ENCODE results near the gene AQP12B.
"Not testable (repeated sequence)": the region's sequence is repeated elsewhere in the genome, so short reads cannot be mapped to it uniquely, and the experiment has no call there.

The AQP12B gene

DNA sequence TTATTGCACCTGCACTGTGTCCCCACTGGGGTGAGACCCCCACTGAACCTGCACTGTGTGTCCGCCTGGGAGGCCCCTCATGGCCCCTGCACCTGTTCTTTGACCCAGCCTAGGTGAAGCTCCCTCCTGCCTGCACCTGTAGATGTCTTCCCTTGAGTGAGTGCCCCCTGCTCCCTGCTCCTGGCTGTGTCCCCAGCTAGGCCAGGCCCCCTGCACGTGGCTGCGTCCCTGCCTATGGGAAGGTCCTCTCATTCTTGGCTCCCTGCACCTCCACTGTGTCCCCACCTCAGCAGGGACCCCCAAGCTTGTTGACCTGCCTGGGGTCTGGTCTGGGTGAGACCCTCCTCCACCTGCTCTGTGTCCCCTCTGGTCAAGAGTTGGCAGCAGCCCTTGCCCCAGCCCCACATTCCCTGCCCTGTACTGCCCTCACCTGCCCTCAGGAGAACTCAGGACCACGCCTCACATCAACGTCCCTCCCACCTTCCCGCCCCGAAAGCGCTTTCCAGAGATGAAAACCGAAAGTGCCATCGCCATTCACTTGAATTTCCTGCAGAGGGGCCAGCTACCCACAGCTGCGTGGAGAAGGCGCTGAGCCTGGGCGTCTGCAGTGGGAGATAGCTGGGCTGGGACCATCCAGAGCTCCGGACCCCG lies 769 bp upstream of the AQP12B start:
- not testable (repeated sequence) for DNase-seq

DNA sequence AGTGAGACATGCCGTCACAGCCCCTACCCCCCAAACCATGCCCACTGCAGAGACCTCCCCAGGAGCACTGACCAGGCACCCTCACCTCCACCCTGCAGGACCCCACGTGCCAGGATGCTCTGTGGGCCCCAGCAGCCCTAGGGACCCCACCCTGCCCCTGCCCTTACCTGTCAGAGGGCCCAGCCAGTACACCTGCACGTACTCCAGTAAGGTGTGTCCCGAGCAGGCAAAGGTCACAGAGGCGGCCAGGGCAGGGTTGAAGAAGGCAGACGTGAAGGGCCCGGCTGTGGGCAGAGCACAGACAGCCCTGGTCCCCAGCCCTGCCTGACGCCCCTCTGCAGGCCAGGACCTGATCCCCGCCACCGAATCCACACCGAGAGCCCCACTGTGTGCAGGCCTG lies 2.5 kb downstream of the AQP12B start:
- DNase-seq = not testable (repeated sequence)

DNA sequence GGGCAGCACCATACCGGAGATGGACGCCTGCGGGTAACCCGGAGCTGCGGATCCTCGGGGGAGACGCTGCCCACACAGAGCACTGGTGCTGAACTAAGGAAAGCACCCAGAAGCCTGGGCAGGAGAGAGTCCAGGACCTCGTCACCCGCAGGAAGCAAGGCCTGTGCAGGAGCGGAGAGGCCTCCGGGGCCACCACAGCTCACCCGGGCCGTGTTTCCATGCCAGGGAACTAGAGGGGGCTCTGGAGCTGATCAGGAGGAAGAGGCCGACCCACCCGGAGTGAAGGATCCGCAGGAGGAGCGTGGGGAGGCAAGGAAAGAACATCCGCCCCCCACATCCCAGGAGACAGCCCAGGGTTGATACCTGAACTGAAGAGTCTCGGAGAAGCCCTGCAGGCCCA lies 3.8 kb downstream of the AQP12B start:
- DNase-seq = not testable (repeated sequence)

DNA sequence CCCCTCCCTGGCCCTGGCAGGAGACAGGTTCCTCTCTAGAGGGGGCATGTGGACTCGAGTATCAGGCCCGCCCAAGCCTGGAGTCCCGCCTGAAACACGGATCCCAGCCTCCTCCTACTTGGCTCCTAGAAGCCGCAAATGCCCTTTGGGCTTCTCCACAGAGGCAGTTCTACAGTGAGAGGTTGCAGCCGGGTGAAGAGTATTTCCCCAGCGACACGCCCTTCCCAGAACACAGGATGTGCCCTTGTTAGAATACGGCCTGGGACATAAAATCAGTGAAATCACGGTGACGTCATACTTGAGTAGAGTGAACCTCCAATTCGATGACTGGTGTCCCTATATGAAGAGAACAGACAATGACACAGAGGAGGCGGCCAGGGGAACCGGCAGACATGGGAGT lies 4.6 kb downstream of the AQP12B start:
- not testable (repeated sequence) for DNase-seq

DNA sequence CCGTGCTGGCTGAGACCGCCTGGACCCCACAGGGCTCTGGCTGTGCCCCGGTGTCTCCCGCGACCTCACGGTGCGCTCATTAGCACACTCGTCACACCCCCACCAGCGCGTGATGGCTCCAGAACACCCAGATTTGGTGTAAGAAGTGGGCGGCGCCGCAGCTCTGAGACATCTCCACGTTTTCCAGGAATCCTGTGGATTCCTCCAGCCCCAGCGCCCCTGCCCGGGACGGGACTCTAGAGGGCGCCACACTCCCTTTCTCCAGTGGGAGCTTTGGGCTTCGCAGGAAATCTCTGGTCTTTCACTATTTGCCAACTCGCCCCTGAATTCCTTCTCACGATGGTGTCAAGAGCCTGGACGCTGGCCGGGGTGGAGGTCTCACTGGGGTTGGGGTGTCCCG lies 7.3 kb downstream of the AQP12B start:
- not testable (repeated sequence) for DNase-seq

DNA sequence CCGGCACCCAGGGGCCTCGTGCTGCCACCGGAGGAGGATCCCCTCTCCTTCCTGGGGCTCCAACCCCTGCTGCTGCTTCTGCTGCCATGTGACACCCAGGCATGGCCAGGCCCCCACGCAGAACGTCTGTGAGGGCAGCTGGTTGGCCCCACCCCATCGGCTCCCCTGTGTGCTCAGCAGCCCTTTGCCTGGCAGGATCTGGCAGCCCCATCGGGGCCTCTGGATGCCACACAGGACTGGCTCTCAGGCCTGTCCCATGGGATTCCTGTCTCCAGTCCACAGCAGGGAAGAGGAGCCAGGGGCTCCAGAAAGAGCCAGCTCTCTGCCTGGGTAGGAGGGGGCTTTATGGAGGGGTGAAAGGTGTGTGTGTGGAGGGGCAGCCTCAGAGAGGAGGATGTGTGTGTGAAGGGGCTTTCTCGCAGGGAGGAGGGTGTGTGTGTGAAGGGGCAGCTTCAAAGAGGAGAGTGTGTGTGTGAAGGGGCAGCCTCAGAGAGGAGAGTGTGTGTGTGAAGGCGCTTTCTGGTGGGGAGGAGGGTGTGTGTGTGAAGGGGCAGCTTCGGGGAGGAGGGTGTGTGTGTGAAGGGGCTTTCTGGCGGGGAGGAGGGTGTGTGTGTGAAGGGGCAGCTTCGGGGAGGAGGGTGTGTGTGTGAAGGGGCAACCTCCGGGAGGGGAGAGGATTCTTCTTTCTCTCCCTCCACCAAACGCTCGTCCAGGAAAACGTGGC lies 8.1 kb downstream of the AQP12B start:
- DNase-seq = not testable (repeated sequence)

DNA sequence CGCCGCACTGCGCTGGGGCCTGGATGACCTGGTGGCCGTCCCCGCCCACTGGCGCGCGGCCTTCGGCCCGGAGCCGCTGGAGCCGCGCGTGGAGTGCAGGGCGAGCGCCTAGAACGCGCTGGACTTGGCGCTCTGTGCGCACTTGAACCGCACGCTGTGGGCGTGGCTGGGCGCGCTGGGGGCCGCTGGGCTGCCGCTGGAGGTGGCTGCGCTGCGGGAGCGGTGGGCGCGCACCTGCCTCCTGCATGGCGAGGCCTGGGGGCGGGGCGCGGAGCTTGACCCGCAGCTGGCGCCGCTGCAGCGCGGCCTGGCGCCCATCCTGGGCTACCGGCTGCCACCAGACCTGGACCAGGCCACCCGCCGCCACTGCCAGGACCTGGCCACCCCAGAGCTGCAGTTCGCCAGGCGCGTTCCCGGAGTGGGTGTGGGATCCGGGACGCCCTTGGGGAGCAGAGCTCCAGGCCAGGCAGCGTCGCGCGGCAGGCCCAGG lies 9.9 kb downstream of the AQP12B start:
- no peak for DNase-seq

DNA sequence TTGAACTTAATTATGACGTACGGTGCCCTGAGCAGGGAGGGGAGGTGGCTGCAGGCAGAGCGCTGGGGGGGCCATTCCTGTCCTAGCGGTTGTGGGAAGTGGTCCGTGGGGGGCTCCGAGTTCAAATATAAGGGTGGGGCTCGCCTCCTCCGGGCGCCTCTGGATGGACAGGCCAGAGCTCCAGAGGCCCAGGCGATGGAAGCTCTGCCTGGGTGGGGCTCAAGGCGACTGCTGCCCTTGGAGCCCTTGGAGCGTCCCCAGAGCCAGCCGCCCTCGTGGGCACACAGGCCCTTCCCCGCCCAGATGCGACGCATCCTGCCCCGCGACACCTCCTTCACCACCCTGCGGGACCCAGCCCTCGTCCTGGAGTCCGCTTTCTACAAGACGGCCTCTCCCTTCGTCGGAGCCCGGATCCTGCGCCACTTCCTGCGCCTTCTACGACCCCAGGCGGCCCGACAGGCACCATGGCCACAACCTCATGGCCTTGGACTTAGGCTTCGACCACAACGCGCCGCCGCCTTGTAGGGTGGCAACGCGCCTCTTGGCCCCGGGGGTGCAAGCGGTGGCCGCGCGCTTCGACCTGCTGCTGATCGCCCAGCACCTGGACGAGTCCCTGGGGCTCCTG lies 10.5 kb downstream of the AQP12B start:
- no peak for DNase-seq

DNA sequence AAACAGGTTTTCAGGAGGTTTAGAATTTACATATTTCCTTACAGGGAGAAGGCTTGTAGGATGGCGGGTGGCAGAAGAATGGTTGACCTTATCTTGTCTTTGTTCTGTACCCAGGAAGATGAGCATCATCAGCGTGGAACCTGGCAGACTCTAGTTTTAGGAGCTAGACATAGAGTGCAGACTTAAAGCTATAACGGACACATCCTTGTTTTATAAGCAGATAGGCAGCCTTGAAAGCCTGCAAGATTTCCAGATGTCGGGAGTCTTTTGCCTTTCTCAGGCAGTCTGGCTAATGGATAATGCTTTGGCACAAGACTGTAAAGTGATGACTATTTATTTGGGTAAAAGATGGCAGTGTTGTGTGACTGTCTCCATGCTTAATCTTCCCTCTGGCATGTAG lies 11.7 kb downstream of the AQP12B start:
- DNase-seq = no peak

DNA sequence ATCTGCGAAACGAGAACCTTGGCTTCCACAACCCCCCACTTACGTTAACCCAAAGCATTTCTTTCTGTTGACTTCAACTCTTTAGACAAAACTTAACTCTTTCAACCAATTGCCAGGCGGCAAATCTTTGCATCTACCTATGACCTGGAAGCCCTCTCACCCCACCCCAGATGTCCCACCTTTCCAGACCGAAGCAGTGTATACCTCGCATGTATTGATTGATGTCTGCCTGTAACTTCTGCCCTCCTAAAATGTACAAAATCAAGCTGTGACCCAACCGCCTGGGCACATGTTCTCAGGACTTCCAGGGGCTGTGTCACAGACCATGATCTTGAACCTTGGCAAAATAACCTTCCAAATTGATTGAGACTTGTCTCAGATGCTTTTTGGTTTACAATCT lies 12.3 kb downstream of the AQP12B start:
- no peak for DNase-seq

DNA sequence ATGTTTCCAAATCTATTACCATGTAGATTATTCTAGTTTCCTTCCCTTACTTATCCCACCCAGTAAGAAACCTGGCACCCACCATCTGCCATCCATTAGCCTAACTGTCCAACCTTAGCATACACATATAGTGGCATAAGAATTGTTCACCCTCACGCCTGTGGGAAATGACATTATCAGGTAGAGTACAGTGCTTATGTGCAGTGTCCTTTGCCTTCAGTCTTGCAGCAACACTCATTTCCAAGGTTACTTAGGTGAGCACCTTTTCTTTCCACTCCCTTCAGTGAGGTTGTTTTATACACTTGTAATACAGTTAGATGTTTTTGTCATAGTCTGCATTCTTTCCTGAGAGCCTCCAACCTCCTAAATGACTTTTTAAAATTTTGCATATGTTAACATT lies 18.1 kb downstream of the AQP12B start:
- no peak for DNase-seq

DNA sequence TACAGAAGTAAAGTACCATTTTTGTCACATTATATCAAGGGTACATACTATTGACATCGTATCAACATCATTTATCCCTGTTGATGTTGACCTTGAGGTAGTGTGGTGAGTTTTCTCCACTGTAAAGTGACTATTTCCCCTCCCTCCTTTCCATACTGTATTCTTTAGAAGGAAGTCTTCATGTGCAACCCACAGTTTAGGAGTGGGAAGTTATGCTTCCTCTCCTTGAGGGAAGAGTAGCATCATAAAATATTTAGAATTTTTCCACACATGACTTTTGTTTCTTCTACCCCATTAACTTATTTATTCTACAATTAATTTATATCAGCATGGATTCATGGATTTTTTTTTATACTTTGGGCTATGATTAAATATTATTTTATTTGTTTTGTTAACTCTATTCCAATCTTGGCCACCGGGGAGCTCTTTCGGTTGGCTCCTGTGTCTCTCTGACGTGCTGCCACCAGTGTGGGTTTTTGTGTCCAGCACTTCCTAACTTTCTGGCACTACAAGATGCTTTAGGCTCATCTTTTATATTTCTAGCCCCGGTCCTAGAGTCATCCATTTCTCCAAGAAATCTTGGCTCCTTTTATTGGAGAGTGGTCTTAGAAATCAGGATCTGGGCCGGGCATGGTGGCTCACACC lies 19.0 kb downstream of the AQP12B start:
- DNase-seq = no peak

DNA sequence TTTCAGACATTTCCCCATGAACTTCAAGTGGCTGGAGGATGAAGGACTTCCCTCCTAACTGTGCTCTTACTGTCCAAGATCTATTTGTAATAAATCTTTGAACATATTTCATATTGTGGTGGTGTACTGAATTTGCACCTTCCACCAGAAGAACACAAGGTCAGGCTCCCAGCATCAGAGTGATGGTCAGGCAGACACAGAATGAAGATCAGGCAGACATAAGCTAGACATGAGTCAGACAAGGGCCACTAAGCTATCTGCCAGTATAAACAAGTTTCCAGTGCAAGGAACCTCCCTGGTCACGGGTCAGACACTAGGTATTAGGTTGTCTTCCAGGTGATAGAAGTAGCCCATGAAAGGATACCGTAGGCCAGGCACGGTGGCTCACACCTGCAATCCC lies 20.0 kb downstream of the AQP12B start:
- no peak for DNase-seq

DNA sequence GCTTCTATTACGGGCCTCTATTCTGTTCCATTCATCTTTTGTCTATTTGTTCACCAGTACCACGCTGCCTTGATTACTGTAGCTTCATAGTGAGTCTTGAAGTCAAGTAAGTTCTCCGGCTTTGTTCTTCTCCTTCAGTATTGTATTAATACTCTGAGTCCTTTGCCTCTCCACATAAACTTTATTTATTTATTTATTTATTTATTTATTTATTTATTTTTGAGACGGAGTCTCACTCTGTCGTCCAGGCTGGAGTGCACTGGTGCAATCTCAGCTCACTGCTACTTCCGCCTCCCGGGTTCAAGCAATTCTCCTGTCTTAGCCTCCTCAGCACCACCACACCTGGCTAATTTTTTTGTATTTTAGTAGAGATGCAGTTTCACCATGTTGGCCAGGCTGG lies 22.8 kb downstream of the AQP12B start:
- not testable (repeated sequence) for DNase-seq

DNA sequence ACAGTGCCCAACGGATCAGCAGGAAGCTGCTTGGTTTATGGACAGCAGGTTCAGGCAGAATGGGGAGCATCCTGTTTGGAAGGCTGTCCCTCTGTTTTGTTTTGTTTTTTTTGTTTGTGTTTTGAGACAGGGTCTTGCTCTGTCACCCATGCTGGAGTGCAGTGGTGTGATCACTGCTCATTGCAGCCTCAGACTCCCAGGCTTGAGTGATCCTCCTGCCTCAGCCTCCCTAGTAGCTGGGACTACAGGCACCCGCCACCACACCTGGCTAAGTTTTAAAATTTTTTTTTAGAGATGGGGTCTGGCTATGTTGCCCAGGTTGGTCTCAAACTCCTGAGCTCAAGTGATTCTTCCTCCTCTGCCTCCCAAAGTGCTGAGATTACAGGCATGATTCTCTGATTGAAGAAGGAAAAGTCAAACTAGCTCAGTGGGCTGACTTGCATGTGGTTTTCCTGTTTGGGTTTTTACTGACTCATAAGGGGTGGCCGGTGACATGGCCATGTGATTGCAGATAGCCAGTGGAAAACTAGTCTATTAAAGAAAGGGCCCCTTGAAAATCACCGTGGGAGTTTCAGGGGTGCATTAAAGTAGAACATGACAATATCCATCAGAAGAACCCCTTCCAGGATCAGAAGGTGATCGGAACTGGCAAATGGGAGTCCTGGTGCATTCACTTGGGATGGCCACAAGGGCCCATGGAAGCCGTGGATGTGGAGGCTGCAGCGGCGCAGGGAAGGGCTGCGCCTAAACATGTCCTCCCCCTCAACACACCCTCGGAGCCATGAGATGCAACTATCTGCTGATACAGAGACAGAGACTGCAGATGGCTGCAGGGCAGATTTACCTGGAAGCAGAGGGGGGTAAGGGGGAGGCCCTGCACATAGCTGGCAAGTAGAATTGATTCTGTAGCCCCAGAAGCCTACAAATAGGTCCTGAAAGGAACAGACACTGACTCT lies 26.5 kb downstream of the AQP12B start:
- DNase-seq = peak in 1 of 5 experiments; percentile 40

DNA sequence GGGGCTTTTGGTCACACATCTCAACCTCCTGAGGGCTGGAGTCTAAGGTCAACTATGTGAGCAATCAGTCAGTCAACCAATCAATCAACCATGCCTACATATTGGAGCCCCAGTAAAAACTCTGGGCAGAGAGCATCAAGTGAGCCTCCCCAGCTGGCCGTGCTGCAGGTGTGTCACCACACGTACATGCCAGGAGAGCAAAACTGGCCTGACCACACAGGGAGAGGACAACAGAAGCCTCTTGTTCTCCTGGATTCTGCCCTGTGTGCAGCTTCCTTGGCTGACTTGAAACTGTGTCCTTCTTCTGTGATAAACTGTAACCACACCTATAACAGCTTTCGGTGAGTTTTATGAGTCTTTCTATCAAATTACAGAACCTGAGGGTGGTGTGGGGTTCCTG lies 31.5 kb downstream of the AQP12B start:
- no peak for DNase-seq

DNA sequence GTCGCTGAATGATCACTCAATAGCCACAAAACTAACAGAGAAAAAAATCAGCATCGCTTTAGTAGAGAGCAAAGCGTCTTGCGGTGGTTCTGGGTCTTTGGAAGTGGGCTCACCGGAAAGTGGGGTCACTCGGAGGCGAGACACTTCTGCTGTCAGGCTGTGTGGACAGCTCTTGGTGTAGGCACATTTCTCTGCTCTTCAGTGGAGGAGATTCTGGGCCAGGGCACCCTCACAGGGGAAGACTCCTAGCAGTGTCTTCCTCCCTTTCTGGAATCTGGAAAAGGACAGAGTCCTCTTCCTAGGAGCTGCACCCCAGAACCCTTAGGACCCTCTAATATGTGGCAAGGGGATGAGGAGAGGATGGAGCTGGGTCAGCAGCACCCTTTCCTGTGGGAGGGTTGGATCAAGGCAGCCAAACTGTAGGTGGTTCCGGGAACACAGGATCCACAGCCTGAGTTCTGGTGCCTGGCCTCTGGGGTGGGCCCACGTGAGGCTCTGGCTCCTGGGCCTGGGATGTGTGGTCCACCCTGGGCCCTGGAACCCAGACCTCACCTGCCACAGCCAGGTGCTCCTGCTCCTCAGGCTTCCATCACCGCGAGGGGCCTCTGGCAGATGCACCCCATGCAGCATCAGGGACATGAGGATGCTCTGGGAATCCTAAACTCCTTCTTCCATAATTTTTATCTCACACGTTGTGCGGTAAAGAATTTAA lies 32.3 kb downstream of the AQP12B start:
- no peak for DNase-seq

DNA sequence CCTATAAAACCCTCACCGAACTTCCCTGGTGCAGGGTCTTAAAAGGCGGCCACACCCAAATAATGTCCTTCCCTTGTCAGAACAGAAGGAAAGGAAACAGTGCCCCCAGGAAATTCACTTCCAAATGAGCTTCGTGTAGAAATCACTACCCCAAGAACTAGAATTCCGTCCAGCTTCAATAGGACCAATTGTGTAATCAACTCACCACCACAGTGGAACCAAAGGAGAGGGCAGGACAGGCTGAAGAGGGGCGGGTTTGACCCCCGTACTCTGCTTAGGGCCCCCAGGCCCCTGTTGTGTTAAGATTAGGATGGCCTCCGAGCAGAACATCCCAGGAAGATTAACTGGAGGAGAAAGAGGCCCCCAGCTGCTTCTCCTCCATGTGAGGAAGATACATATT lies 33.4 kb downstream of the AQP12B start:
- no peak for DNase-seq

DNA sequence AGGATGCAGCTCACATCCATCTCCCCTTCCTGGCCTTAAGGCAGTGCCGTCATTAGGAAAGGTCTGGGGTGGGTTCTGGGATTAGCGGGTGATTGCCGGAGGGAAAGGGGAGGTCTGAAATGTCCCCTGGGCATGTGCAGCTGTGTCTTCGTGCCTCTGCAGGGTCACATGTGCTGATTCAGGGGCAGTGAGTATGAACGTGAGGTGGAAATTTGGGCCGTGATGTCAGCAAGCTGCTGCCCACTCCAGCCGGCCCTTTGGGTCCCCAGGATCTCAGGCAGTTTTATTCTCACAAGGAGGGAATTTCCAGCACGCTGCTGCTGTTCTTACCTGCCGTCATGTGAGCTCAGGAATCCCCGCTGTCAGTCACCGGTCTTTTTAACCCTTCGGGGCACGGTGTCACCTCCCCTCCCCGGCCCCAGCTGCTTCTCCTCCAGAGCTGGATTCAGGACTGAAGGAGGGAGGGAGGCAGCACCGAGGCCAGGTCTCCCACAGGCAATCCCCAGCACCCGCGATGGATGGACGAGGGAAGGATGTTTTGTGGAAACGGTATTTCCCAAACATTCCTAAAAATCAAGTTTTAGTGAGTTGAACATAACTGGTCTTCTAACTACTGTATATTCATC lies 33.9 kb downstream of the AQP12B start:
- no peak for DNase-seq

DNA sequence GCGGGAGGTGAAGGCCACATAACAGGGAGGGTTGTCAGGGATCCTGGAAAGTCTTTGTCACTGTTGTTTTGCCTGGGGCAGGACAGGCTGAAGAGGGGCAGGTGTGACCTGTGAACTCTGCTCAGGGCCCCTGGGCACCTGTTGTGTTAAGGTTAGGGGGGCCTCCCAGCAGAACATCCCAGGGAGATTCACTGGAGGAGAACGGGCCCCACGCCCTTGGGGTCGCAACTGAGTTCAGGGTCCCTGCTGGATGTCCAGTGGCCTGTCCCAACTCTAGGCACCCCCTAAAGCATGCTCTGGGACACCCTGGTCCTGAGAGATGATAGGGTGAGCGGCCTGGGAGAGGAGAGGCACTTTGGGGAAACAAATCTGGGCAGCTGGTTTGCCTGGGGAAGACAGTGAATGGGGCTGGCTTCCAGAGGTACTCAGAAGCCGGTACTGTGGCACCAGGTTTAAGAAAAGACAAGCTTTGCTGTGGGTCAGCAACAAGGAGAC lies 34.5 kb downstream of the AQP12B start:
- DNase-seq = no peak
